Suprapubic skin (tissue), 4 donors: ENCODE measurements around the gene EPB41L2.

Source experiments
- CTCF ChIP-seq, 2 donors: fragments of 200-600 bp in 1 of 2; fragments of 450-650 bp in 1 of 2; sonication (generic) in 1 of 2; IDR thresholded peaks; one replicate each; pipeline ENCODE4 v1.5.1; 2016 to 2019; ENCODE audit warnings: antibody characterized with exemption in 2 of 2, mild to moderate bottlenecking in 1 of 2, moderate library complexity in 1 of 2
- POLR2A ChIP-seq, 2 donors: fragments of 450-650 bp; IDR thresholded peaks; one replicate each; pipeline ENCODE4 v1.6.1; 2017; ENCODE audit warnings: antibody characterized with exemption in 2 of 2, mild to moderate bottlenecking in 2 of 2, moderate library complexity in 2 of 2
- POLR2AphosphoS5 ChIP-seq, 3 donors: sonication (generic); formaldehyde crosslinking; IDR thresholded peaks; one replicate each; pipeline ENCODE4 v1.6.1; 2017; ENCODE audit warnings: antibody characterized with exemption in 3 of 3

- TF ChIP-seq CTCF (IDR thresholded peaks at IDR 0.05): no peak
- TF ChIP-seq POLR2A (IDR thresholded peaks at IDR 0.05): no peak
- TF ChIP-seq POLR2AphosphoS5 (IDR thresholded peaks at IDR 0.05): no peak
These were observed 268.3 kb downstream of the EPB41L2 start for GRCh38 chr6:130794738-130795137.
